ENCODE data around the gene PNMA6E.
A peak's percentile ranks its signal among the peaks of the same experiment; 100 is the strongest.

The PNMA6E gene

DNA sequence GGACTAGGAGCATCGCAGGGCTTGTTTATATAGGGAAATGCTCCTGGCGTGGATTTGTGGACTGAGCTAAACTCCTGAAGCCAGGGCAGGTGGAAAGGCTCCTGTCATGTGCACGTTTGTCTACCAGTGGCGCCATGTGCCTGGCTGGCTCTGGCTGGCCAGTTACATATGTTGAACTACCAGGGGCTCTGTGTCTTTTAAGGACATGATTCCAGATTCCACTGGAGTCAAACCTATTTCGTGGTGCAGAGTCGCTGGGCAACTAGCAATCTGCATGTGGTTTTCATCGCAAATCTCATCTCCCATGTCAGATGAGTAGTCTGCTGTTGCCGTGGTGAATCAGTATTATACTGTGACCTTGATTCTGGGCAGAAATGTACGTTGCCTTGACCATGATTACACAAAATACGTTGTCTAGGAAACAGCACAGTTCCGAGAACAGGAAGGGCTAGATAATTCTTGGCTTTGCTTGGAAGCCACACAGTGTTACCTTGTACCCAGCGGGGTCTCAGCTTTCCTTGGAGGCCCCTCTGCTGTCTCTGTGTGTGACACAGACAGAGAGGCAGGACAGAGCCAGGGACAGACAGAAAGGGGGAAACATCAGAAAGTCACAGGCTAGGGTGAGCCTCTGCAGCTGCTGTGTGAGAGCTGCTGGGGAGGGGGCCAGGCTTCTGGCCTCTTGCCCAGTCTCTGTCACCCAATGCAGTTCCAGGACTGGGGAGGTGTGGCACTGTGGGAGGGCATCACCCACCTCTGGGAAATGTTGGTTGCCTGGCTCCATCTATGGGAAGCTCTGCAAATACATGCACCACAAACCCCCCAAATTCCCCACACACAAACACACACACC, 19.2 kb downstream of the PNMA6E start:
- Histone ChIP-seq H3K36me3 (ENCODE audit: control insufficient read depth in 2 of 2, insufficient read depth in 1 of 2, low read length in 2 of 2) (no peaks in the 10 kb centered on the region), H3K27ac (ENCODE audit: extremely low read depth, low read depth, low read length) (no peak overlapping the region), H3K4me3 (ENCODE audit: low read depth, low read length) (no peak overlapping the region), H3K9me3 (ENCODE audit: control insufficient read depth, insufficient read depth, low read depth, low read length) (no peaks in the 10 kb centered on the region), H3K4me1 (ENCODE audit: control insufficient read depth, insufficient read depth, low read length) (no peaks in the 10 kb centered on the region)
- ChIA-PET POLR2A (no interaction called here), CTCF (interaction anchor here (0.6 to 1.6 kb wide), 4 partner anchors 17 to 349 kb away, joined by 3 to 4 read pairs (median 3); no protein-coding TSS in a partner anchor)
- no peak for TF ChIP-seq ZBTB48 (tag by site-specific recombination; IDR thresholded peaks at IDR 0.05)
- no peak for TF ChIP-seq ZNF292 (tag by site-specific recombination; IDR thresholded peaks at IDR 0.05; ENCODE audit: borderline replicate concordance, low read depth)
- TF ChIP-seq KLF10 (tag by site-specific recombination; IDR thresholded peaks at IDR 0.05), result no peak; the same call in 1 of the 2 replicates
- TF ChIP-seq ZNF184 (tag by site-specific recombination; IDR thresholded peaks at IDR 0.05), result no peak
- no peak for TF ChIP-seq ZSCAN30 (tag by site-specific recombination; IDR thresholded peaks at IDR 0.05)
- TF ChIP-seq FEZF1 (tag by site-specific recombination; IDR thresholded peaks at IDR 0.05), result no peak
- no peak for TF ChIP-seq ZNF768 (tag by site-specific recombination; IDR thresholded peaks at IDR 0.05)
- TF ChIP-seq, protein P1, sequence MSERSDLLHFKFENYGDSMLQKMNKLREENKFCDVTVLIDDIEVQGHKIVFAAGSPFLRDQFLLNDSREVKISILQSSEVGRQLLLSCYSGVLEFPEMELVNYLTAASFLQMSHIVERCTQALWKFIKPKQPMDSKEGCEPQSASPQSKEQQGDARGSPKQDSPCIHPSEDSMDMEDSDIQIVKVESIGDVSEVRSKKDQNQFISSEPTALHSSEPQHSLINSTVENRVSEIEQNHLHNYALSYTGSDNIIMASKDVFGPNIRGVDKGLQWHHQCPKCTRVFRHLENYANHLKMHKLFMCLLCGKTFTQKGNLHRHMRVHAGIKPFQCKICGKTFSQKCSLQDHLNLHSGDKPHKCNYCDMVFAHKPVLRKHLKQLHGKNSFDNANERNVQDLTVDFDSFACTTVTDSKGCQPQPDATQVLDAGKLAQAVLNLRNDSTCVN (tag by site-specific recombination; optimal IDR thresholded peaks at IDR 0.05), result no peak
- no peak for TF ChIP-seq KLF7 (tag by site-specific recombination; IDR thresholded peaks at IDR 0.05; ENCODE audit: borderline replicate concordance)
- TF ChIP-seq, protein P2, sequence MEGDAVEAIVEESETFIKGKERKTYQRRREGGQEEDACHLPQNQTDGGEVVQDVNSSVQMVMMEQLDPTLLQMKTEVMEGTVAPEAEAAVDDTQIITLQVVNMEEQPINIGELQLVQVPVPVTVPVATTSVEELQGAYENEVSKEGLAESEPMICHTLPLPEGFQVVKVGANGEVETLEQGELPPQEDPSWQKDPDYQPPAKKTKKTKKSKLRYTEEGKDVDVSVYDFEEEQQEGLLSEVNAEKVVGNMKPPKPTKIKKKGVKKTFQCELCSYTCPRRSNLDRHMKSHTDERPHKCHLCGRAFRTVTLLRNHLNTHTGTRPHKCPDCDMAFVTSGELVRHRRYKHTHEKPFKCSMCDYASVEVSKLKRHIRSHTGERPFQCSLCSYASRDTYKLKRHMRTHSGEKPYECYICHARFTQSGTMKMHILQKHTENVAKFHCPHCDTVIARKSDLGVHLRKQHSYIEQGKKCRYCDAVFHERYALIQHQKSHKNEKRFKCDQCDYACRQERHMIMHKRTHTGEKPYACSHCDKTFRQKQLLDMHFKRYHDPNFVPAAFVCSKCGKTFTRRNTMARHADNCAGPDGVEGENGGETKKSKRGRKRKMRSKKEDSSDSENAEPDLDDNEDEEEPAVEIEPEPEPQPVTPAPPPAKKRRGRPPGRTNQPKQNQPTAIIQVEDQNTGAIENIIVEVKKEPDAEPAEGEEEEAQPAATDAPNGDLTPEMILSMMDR (tag by site-specific recombination; IDR thresholded peaks at IDR 0.05), result peak; percentile 50
- TF ChIP-seq ZNF76 (tag by site-specific recombination; IDR thresholded peaks at IDR 0.05; ENCODE audit: borderline replicate concordance, low read depth), result no peak
- TF ChIP-seq TRIM28 (IDR thresholded peaks at IDR 0.05; ENCODE audit: borderline replicate concordance, low read length), result no peak
- no peak for TF ChIP-seq HOXA7 (CRISPR knock-in tag; IDR thresholded peaks at IDR 0.05; ENCODE audit: borderline replicate concordance)
- TF ChIP-seq ZNF214 (tag by site-specific recombination; IDR thresholded peaks at IDR 0.05; ENCODE audit: borderline replicate concordance), result no peak
- no peak for TF ChIP-seq ZFP37 (tag by site-specific recombination; IDR thresholded peaks at IDR 0.05)
- no peak for TF ChIP-seq ZNF341 (tag by site-specific recombination; IDR thresholded peaks at IDR 0.05; ENCODE audit: low read depth)
- TF ChIP-seq WT1 (tag by site-specific recombination; IDR thresholded peaks at IDR 0.05), result no peak
- no peak for TF ChIP-seq ZNF658 (tag by site-specific recombination; IDR thresholded peaks at IDR 0.05)
- TF ChIP-seq, protein P3, sequence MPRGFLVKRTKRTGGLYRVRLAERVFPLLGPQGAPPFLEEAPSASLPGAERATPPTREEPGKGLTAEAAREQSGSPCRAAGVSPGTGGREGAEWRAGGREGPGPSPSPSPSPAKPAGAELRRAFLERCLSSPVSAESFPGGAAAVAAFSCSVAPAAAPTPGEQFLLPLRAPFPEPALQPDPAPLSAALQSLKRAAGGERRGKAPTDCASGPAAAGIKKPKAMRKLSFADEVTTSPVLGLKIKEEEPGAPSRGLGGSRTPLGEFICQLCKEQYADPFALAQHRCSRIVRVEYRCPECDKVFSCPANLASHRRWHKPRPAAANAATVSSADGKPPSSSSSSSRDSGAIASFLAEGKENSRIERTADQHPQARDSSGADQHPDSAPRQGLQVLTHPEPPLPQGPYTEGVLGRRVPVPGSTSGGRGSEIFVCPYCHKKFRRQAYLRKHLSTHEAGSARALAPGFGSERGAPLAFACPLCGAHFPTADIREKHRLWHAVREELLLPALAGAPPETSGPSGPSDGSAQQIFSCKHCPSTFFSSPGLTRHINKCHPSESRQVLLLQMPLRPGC (tag by site-specific recombination; IDR thresholded peaks at IDR 0.05), result no peak
- no peak for TF ChIP-seq ZNF175 (tag by site-specific recombination; IDR thresholded peaks at IDR 0.05)
- TF ChIP-seq GLI2 (tag by site-specific recombination; IDR thresholded peaks at IDR 0.05; ENCODE audit: borderline replicate concordance, low read depth), result no peak
- peak; percentile 40 for TF ChIP-seq ZNF654 (tag by site-specific recombination; IDR thresholded peaks at IDR 0.05; ENCODE audit: low read depth)
- TF ChIP-seq KLF9 (tag by site-specific recombination; IDR thresholded peaks at IDR 0.05; ENCODE audit: low read depth), result peak; percentile 54; the same call in 1 of the 2 replicates
- TF ChIP-seq, protein P4, sequence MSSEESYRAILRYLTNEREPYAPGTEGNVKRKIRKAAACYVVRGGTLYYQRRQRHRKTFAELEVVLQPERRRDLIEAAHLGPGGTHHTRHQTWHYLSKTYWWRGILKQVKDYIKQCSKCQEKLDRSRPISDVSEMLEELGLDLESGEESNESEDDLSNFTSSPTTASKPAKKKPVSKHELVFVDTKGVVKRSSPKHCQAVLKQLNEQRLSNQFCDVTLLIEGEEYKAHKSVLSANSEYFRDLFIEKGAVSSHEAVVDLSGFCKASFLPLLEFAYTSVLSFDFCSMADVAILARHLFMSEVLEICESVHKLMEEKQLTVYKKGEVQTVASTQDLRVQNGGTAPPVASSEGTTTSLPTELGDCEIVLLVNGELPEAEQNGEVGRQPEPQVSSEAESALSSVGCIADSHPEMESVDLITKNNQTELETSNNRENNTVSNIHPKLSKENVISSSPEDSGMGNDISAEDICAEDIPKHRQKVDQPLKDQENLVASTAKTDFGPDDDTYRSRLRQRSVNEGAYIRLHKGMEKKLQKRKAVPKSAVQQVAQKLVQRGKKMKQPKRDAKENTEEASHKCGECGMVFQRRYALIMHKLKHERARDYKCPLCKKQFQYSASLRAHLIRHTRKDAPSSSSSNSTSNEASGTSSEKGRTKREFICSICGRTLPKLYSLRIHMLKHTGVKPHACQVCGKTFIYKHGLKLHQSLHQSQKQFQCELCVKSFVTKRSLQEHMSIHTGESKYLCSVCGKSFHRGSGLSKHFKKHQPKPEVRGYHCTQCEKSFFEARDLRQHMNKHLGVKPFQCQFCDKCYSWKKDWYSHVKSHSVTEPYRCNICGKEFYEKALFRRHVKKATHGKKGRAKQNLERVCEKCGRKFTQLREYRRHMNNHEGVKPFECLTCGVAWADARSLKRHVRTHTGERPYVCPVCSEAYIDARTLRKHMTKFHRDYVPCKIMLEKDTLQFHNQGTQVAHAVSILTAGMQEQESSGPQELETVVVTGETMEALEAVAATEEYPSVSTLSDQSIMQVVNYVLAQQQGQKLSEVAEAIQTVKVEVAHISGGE (tag by site-specific recombination; conservative IDR thresholded peaks at IDR 0.05; ENCODE audit: low read depth), result no peak
- TF ChIP-seq, protein P5, sequence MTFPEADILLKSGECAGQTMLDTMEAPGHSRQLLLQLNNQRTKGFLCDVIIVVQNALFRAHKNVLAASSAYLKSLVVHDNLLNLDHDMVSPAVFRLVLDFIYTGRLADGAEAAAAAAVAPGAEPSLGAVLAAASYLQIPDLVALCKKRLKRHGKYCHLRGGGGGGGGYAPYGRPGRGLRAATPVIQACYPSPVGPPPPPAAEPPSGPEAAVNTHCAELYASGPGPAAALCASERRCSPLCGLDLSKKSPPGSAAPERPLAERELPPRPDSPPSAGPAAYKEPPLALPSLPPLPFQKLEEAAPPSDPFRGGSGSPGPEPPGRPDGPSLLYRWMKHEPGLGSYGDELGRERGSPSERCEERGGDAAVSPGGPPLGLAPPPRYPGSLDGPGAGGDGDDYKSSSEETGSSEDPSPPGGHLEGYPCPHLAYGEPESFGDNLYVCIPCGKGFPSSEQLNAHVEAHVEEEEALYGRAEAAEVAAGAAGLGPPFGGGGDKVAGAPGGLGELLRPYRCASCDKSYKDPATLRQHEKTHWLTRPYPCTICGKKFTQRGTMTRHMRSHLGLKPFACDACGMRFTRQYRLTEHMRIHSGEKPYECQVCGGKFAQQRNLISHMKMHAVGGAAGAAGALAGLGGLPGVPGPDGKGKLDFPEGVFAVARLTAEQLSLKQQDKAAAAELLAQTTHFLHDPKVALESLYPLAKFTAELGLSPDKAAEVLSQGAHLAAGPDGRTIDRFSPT (tag by site-specific recombination; IDR thresholded peaks at IDR 0.05), result 0 out of 2 replicates have a peak, but pooled peaks have one; percentile 16
- TF ChIP-seq GLIS1 (tag by site-specific recombination; IDR thresholded peaks at IDR 0.05), result peak; percentile 72
- TF ChIP-seq GLIS2 (tag by site-specific recombination; IDR thresholded peaks at IDR 0.05), result peak; percentile 67

Measured in HEK293 (cell line).